ENCODE measurements around the gene PAGR1. TPM values are rescaled to one million over a fixed set of nuclear protein-coding genes. Genes with fewer than 3 reads are reported as not detected.
A peak's percentile ranks its signal among the peaks of the same experiment; 100 is the strongest.

PAGR1 gene
- total and polyA plus RNA-seq, 2 of the 13 experiments (the other 11 are each of a cell fraction or from before 2014, with no cell fraction given): 9.8 to 66.4 TPM

DNA sequence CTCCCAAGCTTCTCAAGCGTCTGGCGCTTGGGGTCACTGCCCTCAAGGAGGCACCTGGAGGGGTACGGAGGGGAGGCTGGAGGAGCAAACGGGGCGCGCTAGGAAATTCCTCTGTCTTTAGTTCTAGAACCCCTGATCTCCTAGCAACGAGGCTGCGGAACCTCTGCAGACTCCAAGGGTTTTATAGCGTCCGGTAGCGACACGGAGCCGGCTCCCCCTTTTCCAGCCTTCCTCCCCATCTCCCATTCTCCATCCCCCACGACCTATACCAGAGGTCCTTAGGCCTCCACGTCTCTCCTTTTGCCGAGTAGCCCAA, 47.7 kb downstream of the PAGR1 start (continued):
- TF ChIP-seq, protein P1, sequence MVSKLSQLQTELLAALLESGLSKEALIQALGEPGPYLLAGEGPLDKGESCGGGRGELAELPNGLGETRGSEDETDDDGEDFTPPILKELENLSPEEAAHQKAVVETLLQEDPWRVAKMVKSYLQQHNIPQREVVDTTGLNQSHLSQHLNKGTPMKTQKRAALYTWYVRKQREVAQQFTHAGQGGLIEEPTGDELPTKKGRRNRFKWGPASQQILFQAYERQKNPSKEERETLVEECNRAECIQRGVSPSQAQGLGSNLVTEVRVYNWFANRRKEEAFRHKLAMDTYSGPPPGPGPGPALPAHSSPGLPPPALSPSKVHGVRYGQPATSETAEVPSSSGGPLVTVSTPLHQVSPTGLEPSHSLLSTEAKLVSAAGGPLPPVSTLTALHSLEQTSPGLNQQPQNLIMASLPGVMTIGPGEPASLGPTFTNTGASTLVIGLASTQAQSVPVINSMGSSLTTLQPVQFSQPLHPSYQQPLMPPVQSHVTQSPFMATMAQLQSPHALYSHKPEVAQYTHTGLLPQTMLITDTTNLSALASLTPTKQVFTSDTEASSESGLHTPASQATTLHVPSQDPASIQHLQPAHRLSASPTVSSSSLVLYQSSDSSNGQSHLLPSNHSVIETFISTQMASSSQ (IDR thresholded peaks at IDR 0.05; ENCODE audit: low read depth): no peak
- TF ChIP-seq, protein P1 (CRISPR knock-in tag; IDR thresholded peaks at IDR 0.05; ENCODE audit: borderline replicate concordance): 0 out of 2 replicates have a peak, but pooled peaks have one; percentile 4
- TF ChIP-seq ZNF772 (CRISPR knock-in tag; IDR thresholded peaks at IDR 0.05): peak; percentile 17; the same call in 1 of the 2 replicates
- TF ChIP-seq TEAD2 (CRISPR knock-in tag; IDR thresholded peaks at IDR 0.05): no peak
- TF ChIP-seq, protein P2, sequence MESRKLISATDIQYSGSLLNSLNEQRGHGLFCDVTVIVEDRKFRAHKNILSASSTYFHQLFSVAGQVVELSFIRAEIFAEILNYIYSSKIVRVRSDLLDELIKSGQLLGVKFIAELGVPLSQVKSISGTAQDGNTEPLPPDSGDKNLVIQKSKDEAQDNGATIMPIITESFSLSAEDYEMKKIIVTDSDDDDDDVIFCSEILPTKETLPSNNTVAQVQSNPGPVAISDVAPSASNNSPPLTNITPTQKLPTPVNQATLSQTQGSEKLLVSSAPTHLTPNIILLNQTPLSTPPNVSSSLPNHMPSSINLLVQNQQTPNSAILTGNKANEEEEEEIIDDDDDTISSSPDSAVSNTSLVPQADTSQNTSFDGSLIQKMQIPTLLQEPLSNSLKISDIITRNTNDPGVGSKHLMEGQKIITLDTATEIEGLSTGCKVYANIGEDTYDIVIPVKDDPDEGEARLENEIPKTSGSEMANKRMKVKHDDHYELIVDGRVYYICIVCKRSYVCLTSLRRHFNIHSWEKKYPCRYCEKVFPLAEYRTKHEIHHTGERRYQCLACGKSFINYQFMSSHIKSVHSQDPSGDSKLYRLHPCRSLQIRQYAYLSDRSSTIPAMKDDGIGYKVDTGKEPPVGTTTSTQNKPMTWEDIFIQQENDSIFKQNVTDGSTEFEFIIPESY (CRISPR knock-in tag; IDR thresholded peaks at IDR 0.05): 0 out of 2 replicates have a peak, but pooled peaks have one; percentile 3
- 0 out of 4 replicates have a peak, but pooled peaks of 1 of the 2 experiments have one; percentile 22 for TF ChIP-seq EP300 (IDR thresholded peaks at IDR 0.05; ENCODE audit: low read depth in 2 of 2, low read length in 2 of 2)
- TF ChIP-seq EP300 (CRISPR knock-in tag; IDR thresholded peaks at IDR 0.05; ENCODE audit: borderline replicate concordance): no peak
- 0 out of 2 replicates have a peak, but pooled peaks have one; percentile 47 for TF ChIP-seq ZNF766 (CRISPR knock-in tag; IDR thresholded peaks at IDR 0.05; ENCODE audit: borderline replicate concordance)
- 0 out of 2 replicates have a peak, but pooled peaks have one; percentile 42 for TF ChIP-seq ARHGAP35 (CRISPR knock-in tag; IDR thresholded peaks at IDR 0.05; ENCODE audit: borderline replicate concordance)
- TF ChIP-seq ZNF83 (CRISPR knock-in tag; IDR thresholded peaks at IDR 0.05; ENCODE audit: borderline replicate concordance): 0 out of 2 replicates have a peak, but pooled peaks have one; percentile 13
- no peak for TF ChIP-seq KDM5B (CRISPR knock-in tag; IDR thresholded peaks at IDR 0.05; ENCODE audit: borderline replicate concordance)
- 0 out of 2 replicates have a peak, but pooled peaks have one; percentile 8 for TF ChIP-seq ZNF343 (CRISPR knock-in tag; IDR thresholded peaks at IDR 0.05)
- TF ChIP-seq AHR (CRISPR knock-in tag; IDR thresholded peaks at IDR 0.05): 0 out of 2 replicates have a peak, but pooled peaks have one; percentile 33
- TF ChIP-seq SMYD3 (CRISPR knock-in tag; IDR thresholded peaks at IDR 0.05): no peak
- TF ChIP-seq, protein P3, sequence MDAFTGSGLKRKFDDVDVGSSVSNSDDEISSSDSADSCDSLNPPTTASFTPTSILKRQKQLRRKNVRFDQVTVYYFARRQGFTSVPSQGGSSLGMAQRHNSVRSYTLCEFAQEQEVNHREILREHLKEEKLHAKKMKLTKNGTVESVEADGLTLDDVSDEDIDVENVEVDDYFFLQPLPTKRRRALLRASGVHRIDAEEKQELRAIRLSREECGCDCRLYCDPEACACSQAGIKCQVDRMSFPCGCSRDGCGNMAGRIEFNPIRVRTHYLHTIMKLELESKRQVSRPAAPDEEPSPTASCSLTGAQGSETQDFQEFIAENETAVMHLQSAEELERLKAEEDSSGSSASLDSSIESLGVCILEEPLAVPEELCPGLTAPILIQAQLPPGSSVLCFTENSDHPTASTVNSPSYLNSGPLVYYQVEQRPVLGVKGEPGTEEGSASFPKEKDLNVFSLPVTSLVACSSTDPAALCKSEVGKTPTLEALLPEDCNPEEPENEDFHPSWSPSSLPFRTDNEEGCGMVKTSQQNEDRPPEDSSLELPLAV (CRISPR knock-in tag; conservative IDR thresholded peaks at IDR 0.05; ENCODE audit: low read depth): no peak
- TF ChIP-seq, protein P4, sequence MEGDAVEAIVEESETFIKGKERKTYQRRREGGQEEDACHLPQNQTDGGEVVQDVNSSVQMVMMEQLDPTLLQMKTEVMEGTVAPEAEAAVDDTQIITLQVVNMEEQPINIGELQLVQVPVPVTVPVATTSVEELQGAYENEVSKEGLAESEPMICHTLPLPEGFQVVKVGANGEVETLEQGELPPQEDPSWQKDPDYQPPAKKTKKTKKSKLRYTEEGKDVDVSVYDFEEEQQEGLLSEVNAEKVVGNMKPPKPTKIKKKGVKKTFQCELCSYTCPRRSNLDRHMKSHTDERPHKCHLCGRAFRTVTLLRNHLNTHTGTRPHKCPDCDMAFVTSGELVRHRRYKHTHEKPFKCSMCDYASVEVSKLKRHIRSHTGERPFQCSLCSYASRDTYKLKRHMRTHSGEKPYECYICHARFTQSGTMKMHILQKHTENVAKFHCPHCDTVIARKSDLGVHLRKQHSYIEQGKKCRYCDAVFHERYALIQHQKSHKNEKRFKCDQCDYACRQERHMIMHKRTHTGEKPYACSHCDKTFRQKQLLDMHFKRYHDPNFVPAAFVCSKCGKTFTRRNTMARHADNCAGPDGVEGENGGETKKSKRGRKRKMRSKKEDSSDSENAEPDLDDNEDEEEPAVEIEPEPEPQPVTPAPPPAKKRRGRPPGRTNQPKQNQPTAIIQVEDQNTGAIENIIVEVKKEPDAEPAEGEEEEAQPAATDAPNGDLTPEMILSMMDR (CRISPR knock-in tag; IDR thresholded peaks at IDR 0.05): no peak
- peak; percentile 26; the same call in 1 of the 2 replicates for TF ChIP-seq ZNF589 (CRISPR knock-in tag; conservative IDR thresholded peaks at IDR 0.05)
- TF ChIP-seq SALL1 (CRISPR knock-in tag; IDR thresholded peaks at IDR 0.05): 0 out of 2 replicates have a peak, but pooled peaks have one; percentile 9
- no peak for TF ChIP-seq ELF1 (CRISPR knock-in tag; IDR thresholded peaks at IDR 0.05)
- peak in 1 of 2 experiments; percentile 40; a peak in 1 of 4 replicates for TF ChIP-seq NR2F1 (CRISPR knock-in tag; IDR thresholded peaks at IDR 0.05)
- TF ChIP-seq ZNF605 (CRISPR knock-in tag; IDR thresholded peaks at IDR 0.05): peak; percentile 91; the same call in 1 of the 2 replicates

Measured in HepG2 (cell line).